Measurements from ENCODE around the gene CD40. TPM values are rescaled to one million over a fixed set of nuclear protein-coding genes. Genes with fewer than 3 reads are reported as not detected.
"Not testable (repeated sequence)": the region's sequence is repeated elsewhere in the genome, so short reads cannot be mapped to it uniquely, and the experiment has no call there.

CD40 gene
- total and polyA plus RNA-seq, 7 experiments from 2014 or later = 1.7 to 10.0 (median 4.0) TPM

DNA sequence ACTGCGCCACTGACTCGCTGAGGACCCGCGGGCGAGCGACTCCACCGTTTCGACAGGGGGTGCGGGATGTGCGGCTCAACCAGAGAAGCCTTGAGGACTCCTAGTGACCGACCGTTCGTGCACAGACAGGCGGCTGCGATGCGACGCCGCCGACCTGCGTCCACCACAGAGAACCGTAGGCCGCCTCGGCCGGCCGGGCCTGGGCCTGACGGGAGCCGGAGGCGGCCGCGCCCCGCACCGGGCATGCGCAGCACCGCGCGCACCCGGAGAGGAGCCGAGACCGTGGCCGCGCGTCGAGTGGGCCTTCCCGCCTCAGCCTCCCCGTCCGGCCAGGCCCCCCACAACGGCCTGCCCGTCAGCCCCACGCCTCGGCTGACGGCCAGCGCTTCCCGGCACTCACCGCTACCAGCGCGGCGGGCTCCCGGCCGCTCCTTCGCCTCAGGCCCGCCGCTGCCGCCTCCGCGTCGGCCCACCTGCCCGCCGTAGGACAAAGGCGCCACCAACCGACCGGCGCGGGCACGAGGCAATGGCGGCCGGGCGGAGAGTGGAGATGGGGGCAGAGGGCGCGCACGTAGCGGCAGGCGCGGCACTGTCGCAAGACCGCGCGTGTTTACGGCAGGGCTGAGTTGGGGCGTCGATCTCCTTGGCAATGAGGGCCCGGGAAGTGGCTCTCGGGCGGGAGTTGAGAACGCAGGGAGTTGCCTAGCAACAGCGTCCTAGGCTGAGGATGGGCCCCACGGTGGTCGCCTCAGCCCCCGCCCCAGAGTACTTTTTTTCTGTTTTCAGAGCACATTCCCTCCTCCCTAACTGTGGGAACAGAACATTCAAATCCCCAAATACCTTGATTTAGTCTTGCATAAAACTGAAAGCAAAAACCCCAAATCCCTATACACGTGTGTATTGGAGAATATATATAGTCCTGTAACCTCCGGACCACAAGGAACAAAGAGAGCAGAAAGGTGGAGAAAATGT is 28.4 kb upstream of the CD40 start, which contains the start of gene NCOA5:
Gene NCOA5, minus strand, starts transcription at position 546 of the 972 bp plus-strand sequence. CDS start 10,538 bp downstream, outside the sequence.
- Histone ChIP-seq H3K4me1 (ENCODE audit: control insufficient read depth in 2 of 2, insufficient read depth in 2 of 2, low read length in 2 of 2) (peaks cover 24 to 36% of the 10 kb centered on the region in 2 donors), H3K27ac (ENCODE audit: low read depth, low read length) (peak within 1 kb of the TSS; percentile 89), H3K27me3 (ENCODE audit: control insufficient read depth in 2 of 2, insufficient read depth in 2 of 2, low read length in 2 of 2) (no peaks in the 10 kb centered on the region), H3K36me3 (ENCODE audit: control insufficient read depth in 2 of 3, insufficient read depth in 3 of 3, low read length in 3 of 3) (peaks cover 0 to 3% (median 0%) of the 10 kb centered on the region in 3 experiments), H3K4me3 (ENCODE audit: low read length) (peak within 1 kb of the TSS; percentile 73), H3K9me3 (ENCODE audit: control insufficient read depth in 2 of 3, low read length in 3 of 3) (no peaks in the 10 kb centered on the region)
- peak; percentile 90 to 95 (median 94) for DNase-seq
- H3K27me3 Mint-ChIP-seq = no peaks in the 10 kb centered on the region
- intact Hi-C loops (cut with micrococcal nuclease) = loop anchor here (1.0 to 10.0 kb wide), 15 partner anchors 29 to 727 kb away; partner anchors contain the start of genes DNTTIP1 (in 2 of the 2), WFDC3 (in 2 of the 2), ZNF335 (in 2 of the 2) and CD40 (in 1 of the 2)
- peak within 1 kb of the TSS; percentile 86 to 95 (median 90) for H3K4me3 Mint-ChIP-seq
- ChIA-PET CTCF (interaction anchor here (1.0 kb wide), 1 partner anchor 75 kb away, joined by 3 read pairs; no protein-coding TSS in a partner anchor), POLR2A (interaction anchor here (0.5 to 1.0 kb wide), 2 partner anchors 9 to 29 kb away, joined by 3 to 5 read pairs; no protein-coding TSS in a partner anchor)
- H3K36me3 Mint-ChIP-seq = peaks cover 0 to 2% (median 0%) of the 10 kb centered on the region in 5 donors
- H3K9me3 Mint-ChIP-seq = peaks cover 0 to 1% (median 0%) of the 10 kb centered on the region in 11 donors
- peaks cover 29 to 53% (median 51%) of the 10 kb centered on the region in 7 donors for H3K4me1 Mint-ChIP-seq
- H3K27ac Mint-ChIP-seq = peak within 1 kb of the TSS; percentile 86 to 95 (median 90)
- ATAC-seq = peak; percentile 98

DNA sequence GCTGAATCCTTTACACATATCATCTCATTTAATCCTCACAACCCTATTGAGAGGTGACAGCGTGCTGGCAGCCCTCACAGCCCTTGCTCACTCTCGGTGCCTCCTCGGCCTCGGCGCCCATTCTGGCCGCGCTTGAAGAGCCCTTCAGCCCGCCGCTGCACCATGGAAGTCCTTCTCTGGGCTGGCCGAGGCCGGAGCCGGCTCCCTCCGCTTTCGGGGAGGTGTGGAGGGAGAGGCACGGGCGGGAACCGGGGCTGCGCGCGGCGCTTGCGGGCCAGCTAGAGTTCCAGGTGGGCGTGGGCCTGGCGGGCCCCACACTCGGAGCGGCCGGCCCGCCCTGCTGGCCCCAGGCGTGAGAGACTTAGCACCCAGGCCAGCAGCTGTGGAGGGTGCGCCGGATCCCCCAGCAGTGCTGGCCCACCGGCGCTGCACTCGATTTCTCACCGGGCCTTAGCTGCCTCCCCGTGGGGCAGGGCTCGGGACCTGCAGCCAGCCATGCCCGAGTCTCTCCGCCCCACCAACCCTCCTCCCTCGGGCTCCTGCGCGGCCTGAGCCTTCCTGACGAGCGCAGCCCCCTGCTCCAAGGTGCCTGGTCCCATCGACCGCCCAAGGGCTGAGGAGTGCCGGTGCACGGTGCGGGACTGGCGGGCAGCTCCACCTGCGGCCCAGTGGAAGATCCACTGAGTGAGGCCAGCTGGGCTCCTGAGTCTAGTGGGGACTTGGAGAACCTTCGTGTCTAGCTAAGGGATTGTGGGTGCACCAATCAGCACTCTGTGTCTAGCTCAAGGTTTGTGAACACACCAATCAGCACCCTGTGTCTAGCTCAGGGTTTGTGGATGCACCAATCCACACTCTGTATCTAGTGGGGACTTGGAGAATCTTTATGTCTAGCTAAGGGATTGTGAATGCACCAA is 26.2 kb upstream of the CD40 start:
- POLR2A ChIA-PET = interaction anchor here (1.1 kb wide), 1 partner anchor 9 kb away, joined by 3 read pairs; no protein-coding TSS in a partner anchor
- H3K4me1 ChIP-seq (ENCODE audit: control insufficient read depth in 2 of 2, insufficient read depth in 2 of 2, low read length in 2 of 2) = peaks cover 12 to 18% of the 10 kb centered on the region in 2 donors
- CTCF ChIA-PET; H3K9me3 Mint-ChIP-seq; H3K4me3 ChIP-seq (ENCODE audit: low read length); H3K9me3 ChIP-seq (ENCODE audit: control insufficient read depth in 2 of 3, low read length in 3 of 3); H3K27ac ChIP-seq (ENCODE audit: low read depth, low read length); H3K36me3 Mint-ChIP-seq; H3K36me3 ChIP-seq (ENCODE audit: control insufficient read depth in 2 of 3, insufficient read depth in 3 of 3, low read length in 3 of 3); ATAC-seq; H3K27me3 ChIP-seq (ENCODE audit: control insufficient read depth in 2 of 2, insufficient read depth in 2 of 2, low read length in 2 of 2); DNase-seq; H3K4me3 Mint-ChIP-seq; H3K27ac Mint-ChIP-seq; H3K27me3 Mint-ChIP-seq: not testable (repeated sequence)
- intact Hi-C loops (cut with micrococcal nuclease) = loop anchor here (2.0 to 5.0 kb wide), 2 partner anchors 300 to 723 kb away; partner anchors contain the start of genes DNTTIP1 (in 1 of the 2) and WFDC3 (in 1 of the 2)
- peaks cover 13 to 32% (median 29%) of the 10 kb centered on the region in 7 donors for H3K4me1 Mint-ChIP-seq

DNA sequence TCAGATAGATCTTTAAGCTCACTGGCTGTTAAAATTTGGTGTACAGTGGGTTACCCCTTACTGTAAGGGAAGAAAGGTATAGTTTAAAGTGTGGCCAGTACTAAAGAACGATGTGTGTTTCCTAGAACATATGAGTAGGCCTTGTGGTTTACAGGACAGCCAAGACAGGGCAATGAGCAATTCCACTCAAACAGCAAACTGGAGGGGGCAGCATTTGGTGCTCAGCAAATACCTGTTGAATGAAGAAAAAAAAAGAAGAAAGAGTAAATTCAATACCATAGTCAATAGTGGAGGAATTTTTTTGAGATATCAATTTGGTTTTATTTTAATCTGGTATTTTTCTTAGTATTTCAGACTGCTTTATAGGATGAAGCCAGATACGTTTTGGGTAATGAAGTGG is 24.6 kb upstream of the CD40 start:
- no peak for ATAC-seq
- Histone ChIP-seq H3K4me1 (ENCODE audit: control insufficient read depth in 2 of 2, insufficient read depth in 2 of 2, low read length in 2 of 2) (peaks cover 6% of the 10 kb centered on the region in 2 donors), H3K36me3 (ENCODE audit: control insufficient read depth in 2 of 3, insufficient read depth in 3 of 3, low read length in 3 of 3) (no peaks in the 10 kb centered on the region), H3K27me3 (ENCODE audit: control insufficient read depth in 2 of 2, insufficient read depth in 2 of 2, low read length in 2 of 2) (no peaks in the 10 kb centered on the region), H3K4me3 (ENCODE audit: low read length) (no peak overlapping the region), H3K9me3 (ENCODE audit: control insufficient read depth in 2 of 3, low read length in 3 of 3) (no peaks in the 10 kb centered on the region), H3K27ac (ENCODE audit: low read depth, low read length) (no peak overlapping the region)
- peaks cover 2 to 17% (median 13%) of the 10 kb centered on the region in 5 donors for H3K27me3 Mint-ChIP-seq
- no peak overlapping the region for H3K27ac Mint-ChIP-seq
- ChIA-PET POLR2A (no interaction called here), CTCF (interaction anchor here (0.8 kb wide), 1 partner anchor 14 kb away, joined by 3 read pairs; no protein-coding TSS in a partner anchor)
- intact Hi-C loops (cut with micrococcal nuclease) = loop anchor here in 1 of 2 donors (5.0 kb wide), 1 partner anchor 301 kb away; the partner anchor contains the start of genes DNTTIP1 and WFDC3
- no peaks in the 10 kb centered on the region for H3K36me3 Mint-ChIP-seq
- no peaks in the 10 kb centered on the region for H3K9me3 Mint-ChIP-seq
- no peak overlapping the region for H3K4me3 Mint-ChIP-seq
- peaks cover 3 to 15% (median 13%) of the 10 kb centered on the region in 7 donors for H3K4me1 Mint-ChIP-seq
- no peak for DNase-seq

DNA sequence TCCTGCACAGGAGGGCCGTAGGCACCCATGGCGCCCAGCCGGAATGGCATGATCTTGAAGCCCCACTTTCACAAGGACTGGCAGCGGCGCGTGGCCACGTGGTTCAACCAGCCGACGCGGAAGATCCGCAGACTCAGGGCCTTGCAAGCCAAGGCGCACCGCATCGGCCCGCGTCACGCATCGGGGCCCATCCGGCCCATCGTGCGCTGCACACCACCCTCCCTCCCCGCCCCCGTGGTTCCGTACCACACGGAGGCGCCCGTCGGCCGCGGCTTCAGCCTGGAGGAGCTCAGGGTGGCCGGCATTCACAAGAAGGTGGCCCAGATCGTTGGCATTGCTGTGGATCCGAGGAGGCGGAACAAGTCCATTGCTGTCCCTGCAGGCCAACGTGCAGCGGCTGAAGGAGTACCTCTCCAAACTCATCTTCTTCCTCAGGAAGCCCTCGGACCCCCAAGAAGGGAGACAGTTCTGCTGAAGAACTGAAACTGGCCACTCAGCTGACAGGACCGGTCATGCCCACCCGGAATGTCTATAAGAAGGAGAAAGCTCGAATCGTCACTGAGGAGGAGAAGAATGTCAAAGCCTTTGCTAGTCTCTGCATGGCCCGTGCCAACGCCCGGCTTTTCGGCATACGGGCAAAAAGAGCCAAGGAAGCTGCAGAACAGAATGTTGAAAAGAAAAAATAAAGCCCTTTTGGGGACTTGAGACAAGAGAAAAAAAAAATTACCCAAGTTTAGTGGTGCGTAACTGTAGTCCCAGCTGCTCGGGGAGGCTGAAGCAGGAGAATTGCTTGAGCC is 18.4 kb upstream of the CD40 start:
- Mint-ChIP-seq H3K4me3 (no peak overlapping the region), H3K27me3 (peaks cover 40 to 60% (median 55%) of the 10 kb centered on the region in 5 donors), H3K9me3 (peaks cover 0 to 7% (median 3%) of the 10 kb centered on the region in 11 donors), H3K4me1 (peaks cover 0 to 1% (median 0%) of the 10 kb centered on the region in 7 donors), H3K27ac (no peak overlapping the region), H3K36me3 (peaks cover 0 to 8% (median 4%) of the 10 kb centered on the region in 5 donors)
- intact Hi-C loops (cut with micrococcal nuclease) = no loop called here
- H3K9me3 ChIP-seq (ENCODE audit: control insufficient read depth in 2 of 3, low read length in 3 of 3) = no peaks in the 10 kb centered on the region
- POLR2A ChIA-PET = no interaction called here
- no peak overlapping the region for H3K27ac ChIP-seq (ENCODE audit: low read depth, low read length)
- ATAC-seq (peak; percentile 22), DNase-seq (no peak)
- no peaks in the 10 kb centered on the region for H3K36me3 ChIP-seq (ENCODE audit: control insufficient read depth in 2 of 3, insufficient read depth in 3 of 3, low read length in 3 of 3)
- H3K27me3 ChIP-seq (ENCODE audit: control insufficient read depth in 2 of 2, insufficient read depth in 2 of 2, low read length in 2 of 2) = peaks cover 8% of the 10 kb centered on the region in 2 donors
- CTCF ChIA-PET = no interaction called here
- H3K4me3 ChIP-seq (ENCODE audit: low read length) = no peak overlapping the region
- H3K4me1 ChIP-seq (ENCODE audit: control insufficient read depth in 2 of 2, insufficient read depth in 2 of 2, low read length in 2 of 2) = no peaks in the 10 kb centered on the region

DNA sequence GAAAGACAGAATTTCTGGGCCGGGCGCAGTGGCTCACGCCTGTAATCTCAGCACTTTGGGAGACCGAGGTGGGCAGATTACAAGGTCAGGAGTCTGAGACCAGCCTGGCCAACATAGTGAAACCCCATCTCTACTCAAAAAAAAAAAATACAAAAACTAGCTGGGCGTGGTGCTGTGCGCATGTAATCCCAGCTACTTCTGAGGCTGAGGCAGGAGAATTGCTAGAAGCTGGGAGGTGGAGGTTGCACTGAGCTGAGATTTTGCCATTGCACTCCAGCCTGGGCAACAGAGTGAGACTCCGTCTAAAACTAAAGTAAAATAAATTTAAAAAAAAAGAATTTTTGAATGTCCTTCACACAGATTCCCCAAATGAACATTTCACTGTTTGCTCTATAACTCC is 17.7 kb upstream of the CD40 start:
- H3K36me3 Mint-ChIP-seq; H3K4me1 Mint-ChIP-seq; H3K27ac Mint-ChIP-seq; H3K4me3 Mint-ChIP-seq; CTCF ChIA-PET; POLR2A ChIA-PET; intact Hi-C loops (cut with micrococcal nuclease); H3K9me3 ChIP-seq (ENCODE audit: control insufficient read depth in 2 of 3, low read length in 3 of 3); DNase-seq; H3K4me3 ChIP-seq (ENCODE audit: low read length); H3K27ac ChIP-seq (ENCODE audit: low read depth, low read length); H3K4me1 ChIP-seq (ENCODE audit: control insufficient read depth in 2 of 2, insufficient read depth in 2 of 2, low read length in 2 of 2); H3K27me3 ChIP-seq (ENCODE audit: control insufficient read depth in 2 of 2, insufficient read depth in 2 of 2, low read length in 2 of 2); ATAC-seq; H3K36me3 ChIP-seq (ENCODE audit: control insufficient read depth in 2 of 3, insufficient read depth in 3 of 3, low read length in 3 of 3): not testable (repeated sequence)
- peaks cover 47 to 67% (median 60%) of the 10 kb centered on the region in 5 donors for H3K27me3 Mint-ChIP-seq
- H3K9me3 Mint-ChIP-seq = peaks cover 0 to 10% (median 3%) of the 10 kb centered on the region in 11 donors

Measured in naive thymus-derived CD4-positive, alpha-beta T cell (primary cell).